ENCODE measurements around the gene NDFIP1.

NDFIP1 gene

DNA sequence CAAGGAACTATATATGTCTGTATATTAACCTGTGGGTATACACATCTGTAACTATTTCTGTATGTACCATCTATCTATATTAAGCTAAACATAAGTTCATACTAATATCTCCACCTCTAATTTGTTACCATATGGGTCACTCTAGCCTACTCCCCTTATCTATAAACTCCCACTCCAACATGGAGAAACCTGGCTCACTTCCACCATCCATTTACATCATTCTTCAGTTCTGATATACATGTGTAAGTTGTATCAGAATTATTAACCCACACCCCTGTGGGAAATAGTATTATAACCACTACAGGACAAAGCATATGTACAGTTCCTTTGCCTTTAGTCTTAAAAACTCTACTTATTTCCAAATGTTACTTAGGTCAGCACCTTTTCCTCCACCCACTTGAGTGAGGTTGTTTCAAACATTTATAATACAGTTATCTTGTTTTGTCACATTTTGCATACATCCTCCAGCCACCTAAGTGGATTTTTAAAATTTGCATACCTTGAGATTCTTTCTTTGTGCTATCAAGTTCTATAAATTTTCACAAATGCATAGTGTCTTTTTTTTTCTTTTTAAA lies 10.6 kb downstream of the NDFIP1 start:
- no peak for TF ChIP-seq GATA3 (IDR thresholded peaks at IDR 0.05; ENCODE audit: low read depth, low read length)
- no peak for TF ChIP-seq GATA2 (IDR thresholded peaks at IDR 0.05; ENCODE audit: low read depth, low read length)

DNA sequence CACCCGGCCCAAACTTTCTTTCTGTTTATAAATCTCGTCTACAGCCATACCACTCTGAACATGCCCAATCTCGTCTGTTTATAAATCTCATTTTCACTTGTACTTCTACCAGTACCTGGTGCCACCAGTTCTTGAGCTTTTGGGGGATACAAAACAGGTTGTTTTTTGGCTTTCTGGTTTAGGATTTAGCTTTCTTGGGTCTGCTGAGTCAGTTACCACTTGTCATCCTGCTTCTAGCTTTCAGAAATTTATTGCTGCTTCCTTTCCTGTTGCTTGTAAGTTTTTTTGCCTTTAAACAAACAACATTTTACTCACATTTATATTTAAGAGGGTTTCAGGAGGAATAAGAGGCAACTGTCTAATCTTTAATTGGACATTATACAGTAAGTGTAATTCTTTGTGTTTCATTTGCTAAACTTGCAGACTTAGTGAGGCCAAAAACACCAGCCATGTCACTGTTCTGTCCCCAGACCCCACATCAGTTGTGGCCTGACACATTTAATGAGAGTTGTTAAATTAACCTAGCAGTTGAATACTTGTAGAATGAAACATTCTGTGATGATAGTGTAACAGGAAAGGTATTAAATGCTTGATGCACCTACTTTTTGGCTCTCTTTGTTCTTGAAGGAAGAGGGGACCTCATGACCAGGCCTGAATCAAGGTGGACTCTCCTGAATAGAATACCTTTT lies 11.8 kb downstream of the NDFIP1 start:
- no peak for TF ChIP-seq GATA2 (IDR thresholded peaks at IDR 0.05; ENCODE audit: low read depth, low read length)
- no peak for TF ChIP-seq GATA3 (IDR thresholded peaks at IDR 0.05; ENCODE audit: low read depth, low read length)

DNA sequence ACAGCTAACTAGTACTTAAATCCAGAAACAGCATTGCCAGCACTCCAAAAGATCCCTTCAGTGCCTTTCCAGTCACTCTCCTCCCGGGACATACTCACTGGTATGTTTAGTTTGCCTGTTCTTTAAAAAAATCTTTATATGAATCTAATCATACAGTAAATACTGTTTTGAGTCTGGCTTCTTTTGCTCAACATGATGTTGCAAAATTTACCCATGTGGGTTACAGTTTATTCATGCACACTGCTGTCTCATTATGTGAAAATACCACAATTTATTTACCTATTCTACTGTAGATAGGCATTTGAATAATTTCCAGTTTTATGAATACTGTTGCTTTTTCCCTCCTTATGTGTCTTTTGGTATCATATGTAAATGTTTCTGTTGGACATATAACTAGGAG lies 13.5 kb downstream of the NDFIP1 start:
- TF ChIP-seq GATA3 (IDR thresholded peaks at IDR 0.05; ENCODE audit: low read depth, low read length) (no peak), GATA2 (IDR thresholded peaks at IDR 0.05; ENCODE audit: low read depth, low read length) (no peak)

- TF ChIP-seq GATA2 (IDR thresholded peaks at IDR 0.05; ENCODE audit: low read depth, low read length) (no peak), GATA3 (IDR thresholded peaks at IDR 0.05; ENCODE audit: low read depth, low read length) (no peak)
These were observed 16.8 kb downstream of the NDFIP1 start for GRCh38 chr5:142125378-142125777.

GRCh38 chr5:142125963-142126362 lies 17.4 kb downstream of the NDFIP1 start:
- no peak for TF ChIP-seq GATA3 (IDR thresholded peaks at IDR 0.05; ENCODE audit: low read depth, low read length)
- TF ChIP-seq GATA2 (IDR thresholded peaks at IDR 0.05; ENCODE audit: low read depth, low read length) = no peak

- TF ChIP-seq GATA2 (IDR thresholded peaks at IDR 0.05; ENCODE audit: low read depth, low read length) (no peak), GATA3 (IDR thresholded peaks at IDR 0.05; ENCODE audit: low read depth, low read length) (no peak)
These were observed 20.2 kb downstream of the NDFIP1 start for GRCh38 chr5:142128675-142129208.

GRCh38 chr5:142129446-142130066 lies 21.0 kb downstream of the NDFIP1 start:
- no peak for TF ChIP-seq GATA3 (IDR thresholded peaks at IDR 0.05; ENCODE audit: low read depth, low read length)

GRCh38 chr5:142131394-142131793 lies 22.8 kb downstream of the NDFIP1 start:
- no peak for TF ChIP-seq GATA2 (IDR thresholded peaks at IDR 0.05; ENCODE audit: low read depth, low read length)
- no peak for TF ChIP-seq GATA3 (IDR thresholded peaks at IDR 0.05; ENCODE audit: low read depth, low read length)

GRCh38 chr5:142132916-142133315 lies 24.3 kb downstream of the NDFIP1 start:
- TF ChIP-seq GATA2 (IDR thresholded peaks at IDR 0.05; ENCODE audit: low read depth, low read length) (no peak), GATA3 (IDR thresholded peaks at IDR 0.05; ENCODE audit: low read depth, low read length) (no peak)

- TF ChIP-seq GATA3 (IDR thresholded peaks at IDR 0.05; ENCODE audit: low read depth, low read length) = no peak
- TF ChIP-seq GATA2 (IDR thresholded peaks at IDR 0.05; ENCODE audit: low read depth, low read length) = no peak
These were observed 25.0 kb downstream of the NDFIP1 start for GRCh38 chr5:142133330-142134206.

- TF ChIP-seq GATA3 (IDR thresholded peaks at IDR 0.05; ENCODE audit: low read depth, low read length) = no peak
These were observed 25.9 kb downstream of the NDFIP1 start for GRCh38 chr5:142134331-142135010.

GRCh38 chr5:142141463-142141862 lies 32.9 kb downstream of the NDFIP1 start:
- TF ChIP-seq GATA3 (IDR thresholded peaks at IDR 0.05; ENCODE audit: low read depth, low read length) (no peak), GATA2 (IDR thresholded peaks at IDR 0.05; ENCODE audit: low read depth, low read length) (no peak)

DNA sequence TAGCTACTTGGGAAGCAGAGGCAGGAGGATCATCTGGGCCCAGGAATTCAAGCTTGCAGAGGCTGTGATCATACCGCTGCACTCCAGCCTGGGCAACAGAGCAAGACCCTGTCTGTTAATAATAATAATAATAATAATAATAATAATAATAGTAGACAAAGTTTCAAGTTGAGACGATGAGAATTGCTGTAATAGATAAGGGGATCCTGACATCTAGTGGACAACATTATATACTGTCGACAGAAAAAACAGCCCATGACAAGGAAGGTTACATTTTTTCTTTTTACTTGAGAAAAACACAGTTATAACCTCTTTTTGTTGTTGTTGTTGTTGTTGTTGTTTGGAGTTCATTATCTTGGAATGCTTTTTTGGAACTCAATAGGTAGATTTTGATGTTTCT lies 35.3 kb downstream of the NDFIP1 start:
- TF ChIP-seq GATA3 (IDR thresholded peaks at IDR 0.05; ENCODE audit: low read depth, low read length) = no peak
- no peak for TF ChIP-seq GATA2 (IDR thresholded peaks at IDR 0.05; ENCODE audit: low read depth, low read length)
